Natural killer cell (primary cell): ENCODE measurements around the gene CREB5. TPM values are rescaled to one million over a fixed set of nuclear protein-coding genes. Genes with fewer than 3 reads are reported as not detected.

Experiments used
- ATAC-seq, 3 donors: fragments of 150-1000 bp in 2 of 3; fragments of 200-7000 bp in 1 of 3; cut with Tn5 transposase; 1 replicate in 1 of 3; 2 replicates in 2 of 3; pipeline ENCODE4 v1.10.0; 2021; ENCODE audit warnings: mild to moderate bottlenecking in 2 of 3, moderate library complexity in 2 of 3
- DNase-seq, 2 donors: peaks; one replicate each; pipeline versions ENCODE4 v3.0.0 to v3.0.0-alpha.2; 2013 to 2021; ENCODE audit warnings: mixed read lengths in 1 of 2
- H3K27ac ChIP-seq: one replicate; pipeline ENCODE4 v1.5.1; 2013; ENCODE audit warnings: mild to moderate bottlenecking, low read length
- H3K27me3 ChIP-seq: one replicate; pipeline ENCODE4 v1.6.1; 2013; ENCODE audit warnings: low read length; ENCODE audit not compliant: control insufficient read depth, insufficient read depth
- H3K36me3 ChIP-seq: one replicate; pipeline ENCODE4 v1.6.1; 2013; ENCODE audit warnings: low read length; ENCODE audit not compliant: control insufficient read depth, insufficient read depth
- H3K4me1 ChIP-seq: one replicate; pipeline ENCODE4 v1.6.1; 2013; ENCODE audit warnings: low read length; ENCODE audit not compliant: control insufficient read depth, insufficient read depth
- H3K4me3 ChIP-seq: one replicate; pipeline ENCODE4 v1.5.1; 2013; ENCODE audit warnings: low read length
- H3K9me3 ChIP-seq: one replicate; pipeline ENCODE4 v1.6.1; 2013; ENCODE audit warnings: low read length; ENCODE audit not compliant: control insufficient read depth, insufficient read depth
- H3K27ac Mint-ChIP-seq, 2 donors: one replicate each; pipeline ENCODE4 v1.8.0; 2022; ENCODE audit warnings: mild to moderate bottlenecking in 2 of 2, mixed read lengths in 2 of 2, moderate library complexity in 1 of 2
- H3K27me3 Mint-ChIP-seq, 2 donors: one replicate each; pipeline ENCODE4 v1.8.0; 2022; ENCODE audit warnings: low read depth in 2 of 2, mixed read lengths in 2 of 2
- H3K36me3 Mint-ChIP-seq: one replicate; pipeline ENCODE4 v1.8.0; 2022; ENCODE audit warnings: mixed read lengths
- H3K4me1 Mint-ChIP-seq, 2 donors: one replicate each; pipeline ENCODE4 v1.8.0; 2022; ENCODE audit warnings: mixed read lengths in 2 of 2
- H3K4me3 Mint-ChIP-seq: one replicate; pipeline ENCODE4 v1.8.0; 2022; ENCODE audit warnings: mild to moderate bottlenecking, moderate library complexity, mixed read lengths
- H3K9me3 Mint-ChIP-seq, 2 donors: one replicate each; pipeline ENCODE4 v1.8.0; 2022; ENCODE audit warnings: mixed read lengths in 2 of 2
- CTCF ChIP-seq: fragments of 200-600 bp; IDR thresholded peaks from one replicate; pipeline ENCODE4 v1.8.0; 2022; ENCODE audit warnings: antibody characterized with exemption
- WGBS: methylation state at CpG from one replicate; pipeline ENCODE4 v1.1.7; 2013; ENCODE audit warnings: missing lambda C conversion rate; ENCODE audit not compliant: insufficient coverage; 5-methylcytosine and 5-hydroxymethylcytosine counted together
- intact Hi-C: fragments of 100-400 bp; cut with micrococcal nuclease; formaldehyde crosslinking; loops from one replicate; pipeline ENCODE4 v1.14.2; 2022
- total RNA-seq, 4 donors: library from RNA; stranded (reverse); fragments of 120-200 nt in 1 of 4; gene quantifications; one replicate each; pipeline versions ENCODE4 v1.2.3 to v1.2.4, GENCODE V29; 2013 to 2022

Gene CREB5
- total RNA-seq, 3 donors from 2014 or later (not counting 1 experiment from before 2014, with no cell fraction given) = 0.52 to 7.0 (median 0.89) TPM

GRCh38 chr7:28472332-28472731 is 60.0 kb downstream of the CREB5 start:
- Mint-ChIP-seq H3K4me3 (no peak overlapping the region), H3K27ac (no peak overlapping the region), H3K4me1 (no peaks in the 10 kb centered on the region), H3K9me3 (no peaks in the 10 kb centered on the region), H3K36me3 (no peaks in the 10 kb centered on the region), H3K27me3 (peaks cover 21 to 65% of the 10 kb centered on the region in 2 donors)
- Histone ChIP-seq H3K27me3 (no peaks in the 10 kb centered on the region), H3K27ac (no peak overlapping the region), H3K4me3 (no peak overlapping the region), H3K9me3 (no peaks in the 10 kb centered on the region), H3K36me3 (no peaks in the 10 kb centered on the region), H3K4me1 (no peaks in the 10 kb centered on the region)
- no peak for TF ChIP-seq CTCF
- intact Hi-C loops = no loop called here
- ATAC-seq (no peak), DNase-seq (no peak)
- WGBS = 87% methylated on average over 6 of the region's 6 CpGs

- ATAC-seq (no peak), DNase-seq (no peak)
- H3K36me3 ChIP-seq = no peaks in the 10 kb centered on the region
- H3K27me3 Mint-ChIP-seq = peaks cover 15 to 52% of the 10 kb centered on the region in 2 donors
- no peaks in the 10 kb centered on the region for H3K4me1 ChIP-seq
- 89% methylated on average over 7 of the region's 8 CpGs for WGBS
- H3K27ac Mint-ChIP-seq = no peak overlapping the region
- no peaks in the 10 kb centered on the region for H3K36me3 Mint-ChIP-seq
- H3K9me3 Mint-ChIP-seq = no peaks in the 10 kb centered on the region
- H3K4me3 Mint-ChIP-seq = no peak overlapping the region
- H3K4me1 Mint-ChIP-seq = no peaks in the 10 kb centered on the region
- H3K27me3 ChIP-seq = no peaks in the 10 kb centered on the region
- H3K27ac ChIP-seq = no peak overlapping the region
- no peak overlapping the region for H3K4me3 ChIP-seq
- TF ChIP-seq CTCF = no peak
- intact Hi-C loops = no loop called here
- no peaks in the 10 kb centered on the region for H3K9me3 ChIP-seq
Observed at GRCh38 chr7:28473571-28474281, 61.4 kb downstream of the CREB5 start.

GRCh38 chr7:28474282-28474638 is 61.9 kb downstream of the CREB5 start:
- ATAC-seq = no peak
- H3K4me3 Mint-ChIP-seq = no peak overlapping the region
- Histone ChIP-seq H3K9me3 (no peaks in the 10 kb centered on the region), H3K36me3 (no peaks in the 10 kb centered on the region), H3K4me1 (no peaks in the 10 kb centered on the region), H3K4me3 (no peak overlapping the region), H3K27me3 (no peaks in the 10 kb centered on the region), H3K27ac (no peak overlapping the region)
- intact Hi-C loops = no loop called here
- peaks cover 15 to 52% of the 10 kb centered on the region in 2 donors for H3K27me3 Mint-ChIP-seq
- H3K4me1 Mint-ChIP-seq = no peaks in the 10 kb centered on the region
- H3K9me3 Mint-ChIP-seq = no peaks in the 10 kb centered on the region
- H3K27ac Mint-ChIP-seq = no peak overlapping the region
- no peak for DNase-seq
- TF ChIP-seq CTCF = no peak
- no peaks in the 10 kb centered on the region for H3K36me3 Mint-ChIP-seq
- WGBS = 86% methylated on average over 7 of the region's 8 CpGs

- H3K4me3 ChIP-seq = no peak overlapping the region
- DNase-seq (no peak), ATAC-seq (no peak)
- no peaks in the 10 kb centered on the region for H3K9me3 ChIP-seq
- H3K36me3 ChIP-seq = no peaks in the 10 kb centered on the region
- Mint-ChIP-seq H3K36me3 (no peaks in the 10 kb centered on the region), H3K27me3 (peaks cover 15 to 52% of the 10 kb centered on the region in 2 donors), H3K4me3 (no peak overlapping the region), H3K27ac (no peak overlapping the region), H3K9me3 (no peaks in the 10 kb centered on the region), H3K4me1 (no peaks in the 10 kb centered on the region)
- no peak for TF ChIP-seq CTCF
- H3K27me3 ChIP-seq = no peaks in the 10 kb centered on the region
- intact Hi-C loops = no loop called here
- no peak overlapping the region for H3K27ac ChIP-seq
- H3K4me1 ChIP-seq = no peaks in the 10 kb centered on the region
- 42% methylated on average over 3 of the region's 4 CpGs for WGBS
Observed at GRCh38 chr7:28474640-28475039, 62.3 kb downstream of the CREB5 start.
